CD8-positive, alpha-beta memory T cell (primary cell): Measurements from ENCODE around the gene NOVA2. TPM values are rescaled to one million over a fixed set of nuclear protein-coding genes. Genes with fewer than 3 reads are reported as not detected.
A peak's percentile ranks its signal among the peaks of the same experiment; 100 is the strongest.

Source experiments
- CTCF ChIA-PET: fragments of 350-600 bp; sonication (Branson Sonifier 250); formaldehyde crosslinking; loops from one replicate; lab custom pipeline; 2021; ENCODE audit warnings: antibody characterized with exemption; lab: Charles Lee
- POLR2A ChIA-PET: fragments of 350-600 bp; sonication (Branson Sonifier 250); formaldehyde crosslinking; loops from one replicate; lab custom pipeline; 2021; ENCODE audit warnings: antibody characterized with exemption; lab: Charles Lee
- DNase-seq, 5 donors: peaks; one replicate each; pipeline versions ENCODE4 v3.0.0 to v3.0.0-alpha.2; 2020 to 2022; ENCODE audit warnings: mixed read lengths in 1 of 5
- H3K27ac ChIP-seq: one replicate; pipeline ENCODE4 v1.7.0; 2013; ENCODE audit warnings: low read depth, mild to moderate bottlenecking, low read length, moderate library complexity
- H3K27me3 ChIP-seq: 2 replicates; pipeline ENCODE4 v1.7.0; 2013; ENCODE audit warnings: low read length, mild to moderate bottlenecking; ENCODE audit not compliant: insufficient read depth, poor library complexity, severe bottlenecking
- H3K36me3 ChIP-seq: 2 replicates; pipeline ENCODE4 v1.7.0; 2013; ENCODE audit warnings: mild to moderate bottlenecking, low read length, moderate library complexity; ENCODE audit not compliant: insufficient read depth
- H3K4me1 ChIP-seq: 2 replicates; pipeline ENCODE4 v1.7.0; 2013; ENCODE audit warnings: mild to moderate bottlenecking, low read length, moderate library complexity; ENCODE audit not compliant: insufficient read depth
- H3K4me3 ChIP-seq: 2 replicates; pipeline ENCODE4 v1.7.0; 2013; ENCODE audit warnings: mild to moderate bottlenecking, low read length
- H3K9me3 ChIP-seq: 2 replicates; pipeline ENCODE4 v1.7.0; 2013; ENCODE audit warnings: mild to moderate bottlenecking, low read length
- H3K27ac Mint-ChIP-seq, 8 donors: one replicate each; pipeline ENCODE4 v1.8.0; 2020 to 2021; ENCODE audit warnings: mixed read lengths in 8 of 8, mild to moderate bottlenecking in 6 of 8, inconsistent platforms in 3 of 8, moderate library complexity in 3 of 8
- H3K27me3 Mint-ChIP-seq, 2 donors: one replicate each; pipeline ENCODE4 v1.8.0; 2020 to 2021; ENCODE audit warnings: mixed read lengths in 2 of 2, mild to moderate bottlenecking in 1 of 2, moderate library complexity in 1 of 2
- H3K36me3 Mint-ChIP-seq, 3 donors: one replicate each; pipeline ENCODE4 v1.8.0; 2020 to 2021; ENCODE audit warnings: mixed read lengths in 3 of 3, inconsistent platforms in 1 of 3, mild to moderate bottlenecking in 1 of 3
- H3K4me1 Mint-ChIP-seq, 3 donors: one replicate each; pipeline ENCODE4 v1.8.0; 2020 to 2021; ENCODE audit warnings: mixed read lengths in 3 of 3, inconsistent platforms in 1 of 3, mild to moderate bottlenecking in 1 of 3
- H3K4me3 Mint-ChIP-seq, 7 donors: one replicate each; pipeline ENCODE4 v1.8.0; 2020 to 2021; ENCODE audit warnings: mixed read lengths in 7 of 7, mild to moderate bottlenecking in 6 of 7, moderate library complexity in 4 of 7, inconsistent platforms in 2 of 7
- H3K9me3 Mint-ChIP-seq, 5 donors: one replicate each; pipeline ENCODE4 v1.8.0; 2020 to 2022; ENCODE audit warnings: mixed read lengths in 5 of 5, mild to moderate bottlenecking in 3 of 5, moderate library complexity in 2 of 5, inconsistent platforms in 1 of 5
- polyA plus RNA-seq: library from polyadenylated mRNA; unstranded; fragments of 300-500 nt; fragmentation: Illumina TruSeq; gene quantifications from one replicate; pipeline ENCODE4 v1.2.3, GENCODE V29; 2021
- total RNA-seq, 2 experiments: library from RNA; stranded (reverse); gene quantifications; one replicate each; pipeline ENCODE4 v1.2.3, GENCODE V29; 2021

NOVA2 gene
- total and polyA plus RNA-seq, 3 experiments from 2014 or later, result not detected

DNA sequence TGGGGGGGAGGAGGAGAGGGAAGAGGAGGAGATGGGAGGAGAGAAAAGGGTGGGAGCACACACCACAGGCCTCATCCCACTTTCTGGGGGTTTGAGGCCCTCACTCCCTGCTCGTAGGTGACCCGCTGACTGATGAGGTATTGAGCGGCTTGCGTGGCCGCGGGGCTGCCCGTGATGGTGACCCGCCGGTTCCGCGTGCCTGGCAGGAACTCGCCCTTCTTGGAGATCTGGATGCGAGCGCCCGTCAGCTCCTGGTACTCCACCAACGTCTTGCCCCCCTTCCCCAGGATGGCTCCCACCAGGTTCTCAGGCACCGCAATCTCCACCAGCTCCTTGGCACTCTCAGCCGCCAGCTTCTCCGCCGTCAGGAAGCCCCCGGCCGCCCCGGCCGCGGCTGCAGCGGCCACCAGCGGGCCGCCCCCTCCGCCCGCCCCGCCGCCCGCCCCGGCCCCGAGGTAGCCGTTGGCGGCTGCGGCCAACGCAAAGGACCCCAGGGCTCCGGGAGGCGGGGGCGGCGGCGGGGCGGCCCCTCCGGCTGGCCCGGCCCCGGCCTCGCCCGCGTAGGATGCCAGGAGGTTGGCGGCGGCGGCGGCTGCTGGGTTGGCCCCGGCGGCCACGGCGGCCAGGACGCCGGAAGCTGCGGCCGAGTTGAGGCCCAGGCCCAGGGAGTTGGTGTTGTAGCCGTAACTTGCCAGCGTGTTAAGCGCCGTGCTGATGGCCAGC, 33.7 kb downstream of the NOVA2 start:
- H3K36me3 Mint-ChIP-seq, result peaks cover 0 to 7% (median 0%) of the 10 kb centered on the region in 3 donors
- no peak overlapping the region for H3K27ac ChIP-seq
- CTCF ChIA-PET, result no interaction called here
- H3K4me1 Mint-ChIP-seq, result no peaks in the 10 kb centered on the region
- H3K4me3 ChIP-seq, result no peak overlapping the region
- H3K9me3 Mint-ChIP-seq, result peaks cover 0 to 2% (median 0%) of the 10 kb centered on the region in 5 donors
- H3K36me3 ChIP-seq, result no peaks in the 10 kb centered on the region
- H3K4me3 Mint-ChIP-seq, result no peak overlapping the region
- H3K9me3 ChIP-seq, result no peaks in the 10 kb centered on the region
- no peaks in the 10 kb centered on the region for H3K4me1 ChIP-seq
- peaks cover 38 to 64% of the 10 kb centered on the region in 2 donors for H3K27me3 Mint-ChIP-seq
- H3K27ac Mint-ChIP-seq, result no peak overlapping the region
- H3K27me3 ChIP-seq, result peaks cover 9% of the 10 kb centered on the region
- POLR2A ChIA-PET, result no interaction called here
- no peak for DNase-seq

DNA sequence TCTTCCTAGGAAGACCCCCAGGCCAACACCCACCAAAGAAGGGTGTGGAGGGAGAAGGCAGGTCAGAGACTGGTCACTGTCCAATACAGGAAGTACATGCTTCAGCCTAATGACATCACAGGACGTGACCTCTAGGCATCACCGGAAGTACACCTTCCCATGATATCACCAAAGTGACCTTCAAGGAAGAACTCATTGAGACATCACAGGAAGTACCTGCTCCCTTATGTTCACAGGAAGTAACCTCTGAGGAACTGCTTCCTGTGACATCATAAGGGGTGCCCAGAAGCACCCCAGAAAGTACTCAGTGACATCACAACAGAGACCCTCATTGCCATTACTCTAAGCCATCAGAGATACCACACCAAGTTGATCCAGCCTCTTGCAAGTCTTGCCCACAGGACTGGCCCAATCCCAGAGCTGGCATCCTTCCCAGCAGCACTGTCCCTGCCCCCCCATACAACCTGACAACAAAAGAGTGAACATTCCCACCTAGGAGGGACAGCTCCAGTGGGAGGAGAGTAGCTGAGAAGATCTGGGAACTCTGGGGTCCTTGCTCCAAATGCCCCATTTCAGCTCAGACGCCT, 34.8 kb downstream of the NOVA2 start:
- Mint-ChIP-seq H3K4me1 (no peaks in the 10 kb centered on the region), H3K36me3 (peaks cover 0 to 7% (median 0%) of the 10 kb centered on the region in 3 donors), H3K4me3 (peak overlapping the region in 1 of 7 donors; percentile 79), H3K9me3 (peaks cover 0 to 2% (median 0%) of the 10 kb centered on the region in 5 donors), H3K27ac (no peak overlapping the region), H3K27me3 (peaks cover 38 to 70% of the 10 kb centered on the region in 2 donors)
- ChIA-PET CTCF (no interaction called here), POLR2A (no interaction called here)
- Histone ChIP-seq H3K27ac (no peak overlapping the region), H3K4me3 (no peak overlapping the region), H3K27me3 (peaks cover 13% of the 10 kb centered on the region), H3K36me3 (no peaks in the 10 kb centered on the region), H3K9me3 (no peaks in the 10 kb centered on the region), H3K4me1 (no peaks in the 10 kb centered on the region)
- no peak for DNase-seq

DNA sequence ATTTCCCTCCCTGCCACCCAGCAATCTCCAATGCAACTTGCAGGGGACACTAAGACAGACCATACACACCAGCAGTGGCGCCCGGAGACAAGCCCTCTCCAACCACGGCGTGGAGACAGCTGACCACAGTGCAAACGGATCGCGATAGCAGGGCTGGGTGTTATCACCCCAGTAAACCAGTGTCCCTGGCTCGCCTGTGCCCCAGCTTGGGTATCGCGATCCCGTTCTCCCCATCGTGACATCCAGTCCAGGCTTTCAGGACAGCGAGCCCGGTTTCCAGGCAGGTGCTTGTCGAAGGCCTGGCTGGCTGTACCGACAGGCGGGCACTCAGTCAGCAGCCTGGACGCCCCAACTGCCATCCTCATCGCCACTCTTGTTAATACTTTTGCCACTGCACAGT, 38.4 kb downstream of the NOVA2 start:
- H3K27me3 ChIP-seq, result peaks cover 13% of the 10 kb centered on the region
- no peaks in the 10 kb centered on the region for H3K9me3 ChIP-seq
- no peaks in the 10 kb centered on the region for H3K4me1 ChIP-seq
- Mint-ChIP-seq H3K4me3 (no peak overlapping the region), H3K27ac (no peak overlapping the region), H3K27me3 (peaks cover 32 to 74% of the 10 kb centered on the region in 2 donors), H3K9me3 (peaks cover 0 to 2% (median 0%) of the 10 kb centered on the region in 5 donors), H3K4me1 (no peaks in the 10 kb centered on the region), H3K36me3 (peaks cover 0 to 4% (median 0%) of the 10 kb centered on the region in 3 donors)
- POLR2A ChIA-PET, result no interaction called here
- DNase-seq, result no peak
- CTCF ChIA-PET, result no interaction called here
- no peaks in the 10 kb centered on the region for H3K36me3 ChIP-seq
- H3K4me3 ChIP-seq, result no peak overlapping the region
- H3K27ac ChIP-seq, result no peak overlapping the region

DNA sequence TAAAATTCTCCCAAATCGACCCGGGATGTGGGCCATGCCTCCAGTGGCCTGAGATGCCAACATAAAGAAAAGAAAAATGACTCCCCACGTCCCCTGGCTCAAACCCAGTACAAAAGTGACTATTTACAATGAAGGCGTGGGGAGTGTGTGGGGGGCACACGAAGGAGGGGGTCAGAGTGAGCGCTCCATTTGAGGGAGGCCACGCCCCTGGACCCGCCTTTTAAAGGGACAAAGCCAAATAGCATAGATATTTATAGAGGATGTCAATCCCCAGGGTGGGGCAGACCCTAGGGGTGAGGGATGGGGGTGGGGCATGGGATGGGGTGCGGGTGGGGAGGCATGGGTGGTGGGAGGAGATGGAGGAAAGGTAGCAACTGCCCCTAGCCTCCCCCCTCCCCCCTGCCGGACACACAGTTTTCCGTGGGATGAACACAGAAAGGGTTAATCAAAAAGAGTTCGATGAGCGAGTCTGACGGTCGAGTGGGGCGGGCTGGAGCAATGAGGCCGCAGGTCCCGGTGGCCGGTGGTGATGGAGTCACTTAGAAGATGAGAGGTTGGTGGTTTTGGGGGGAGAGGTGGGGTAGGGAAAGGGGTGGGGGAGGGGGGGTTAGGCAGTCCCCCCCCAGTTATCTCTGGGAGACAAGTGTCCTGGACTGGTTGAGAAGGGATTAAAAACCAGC, 39.0 kb downstream of the NOVA2 start:
- POLR2A ChIA-PET, result no interaction called here
- Histone ChIP-seq H3K36me3 (no peaks in the 10 kb centered on the region), H3K4me3 (no peak overlapping the region), H3K9me3 (no peaks in the 10 kb centered on the region), H3K4me1 (no peaks in the 10 kb centered on the region), H3K27me3 (peaks cover 13% of the 10 kb centered on the region), H3K27ac (no peak overlapping the region)
- DNase-seq, result no peak
- Mint-ChIP-seq H3K4me3 (no peak overlapping the region), H3K27me3 (peaks cover 30 to 72% of the 10 kb centered on the region in 2 donors), H3K9me3 (peaks cover 0 to 2% (median 0%) of the 10 kb centered on the region in 5 donors), H3K4me1 (no peaks in the 10 kb centered on the region), H3K36me3 (peaks cover 0 to 4% (median 0%) of the 10 kb centered on the region in 3 donors), H3K27ac (no peak overlapping the region)
- CTCF ChIA-PET, result no interaction called here

DNA sequence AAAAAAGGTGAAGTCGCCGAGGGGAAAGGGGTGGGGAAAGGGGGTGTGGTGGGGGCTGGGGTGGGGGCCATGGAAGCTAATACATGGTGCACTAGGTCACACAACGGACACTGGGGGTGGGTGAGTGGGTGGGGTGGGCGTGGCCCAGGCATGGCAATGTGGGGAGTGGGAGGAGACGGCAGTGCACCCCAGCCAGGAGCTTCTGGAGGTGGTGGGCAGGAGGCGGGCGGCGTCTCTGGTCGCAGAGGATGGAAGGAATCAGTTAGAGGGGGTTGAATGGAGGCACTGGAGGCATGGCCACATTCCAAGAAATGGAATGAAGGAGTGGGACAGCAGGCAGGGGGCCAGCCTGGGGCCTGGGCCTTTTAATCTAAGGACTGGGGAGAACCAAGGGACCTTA, 39.9 kb downstream of the NOVA2 start:
- peaks cover 0 to 1% (median 0%) of the 10 kb centered on the region in 3 donors for H3K36me3 Mint-ChIP-seq
- Histone ChIP-seq H3K4me3 (no peak overlapping the region), H3K36me3 (no peaks in the 10 kb centered on the region), H3K27ac (no peak overlapping the region), H3K27me3 (peaks cover 13% of the 10 kb centered on the region), H3K9me3 (no peaks in the 10 kb centered on the region), H3K4me1 (no peaks in the 10 kb centered on the region)
- H3K4me3 Mint-ChIP-seq, result no peak overlapping the region
- DNase-seq, result no peak
- CTCF ChIA-PET, result no interaction called here
- H3K9me3 Mint-ChIP-seq, result peaks cover 0 to 2% (median 0%) of the 10 kb centered on the region in 5 donors
- H3K27me3 Mint-ChIP-seq, result peaks cover 25 to 63% of the 10 kb centered on the region in 2 donors
- no peak overlapping the region for H3K27ac Mint-ChIP-seq
- no peaks in the 10 kb centered on the region for H3K4me1 Mint-ChIP-seq
- POLR2A ChIA-PET, result no interaction called here

DNA sequence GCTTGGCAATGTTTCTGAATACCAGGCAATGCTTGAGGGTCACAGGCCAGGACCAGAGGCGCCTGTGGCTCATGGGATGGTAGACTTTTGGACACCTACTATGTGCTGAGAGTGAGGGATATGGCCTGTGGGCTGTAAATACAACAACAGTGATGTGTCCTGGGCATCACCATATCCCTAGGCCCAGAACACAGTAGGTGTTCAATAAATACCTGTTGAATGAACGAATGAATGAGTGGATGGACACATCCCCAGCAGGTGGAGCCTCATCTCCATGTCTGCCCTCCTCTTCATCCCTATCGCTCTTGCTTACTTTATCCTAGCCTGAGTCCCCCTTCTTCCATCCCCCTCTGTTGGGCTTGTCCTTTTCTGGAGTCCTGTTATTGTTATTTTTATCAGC, 42.6 kb downstream of the NOVA2 start:
- peak overlapping the region in 1 of 7 donors; percentile 10 for H3K4me3 Mint-ChIP-seq
- no peak for DNase-seq
- H3K4me1 Mint-ChIP-seq, result peaks cover 5 to 11% (median 10%) of the 10 kb centered on the region in 3 donors
- Histone ChIP-seq H3K27me3 (peaks cover 9% of the 10 kb centered on the region), H3K27ac (no peak overlapping the region), H3K4me3 (no peak overlapping the region), H3K4me1 (peaks cover 9% of the 10 kb centered on the region), H3K36me3 (no peaks in the 10 kb centered on the region), H3K9me3 (no peaks in the 10 kb centered on the region)
- no peaks in the 10 kb centered on the region for H3K9me3 Mint-ChIP-seq
- peak overlapping the region in 1 of 8 donors; percentile 49 for H3K27ac Mint-ChIP-seq
- no peaks in the 10 kb centered on the region for H3K36me3 Mint-ChIP-seq
- peaks cover 12 to 39% of the 10 kb centered on the region in 2 donors for H3K27me3 Mint-ChIP-seq
- POLR2A ChIA-PET, result no interaction called here
- CTCF ChIA-PET, result interaction anchor here (1.3 kb wide), 1 partner anchor 48 kb away, joined by 3 read pairs; no protein-coding TSS in a partner anchor

DNA sequence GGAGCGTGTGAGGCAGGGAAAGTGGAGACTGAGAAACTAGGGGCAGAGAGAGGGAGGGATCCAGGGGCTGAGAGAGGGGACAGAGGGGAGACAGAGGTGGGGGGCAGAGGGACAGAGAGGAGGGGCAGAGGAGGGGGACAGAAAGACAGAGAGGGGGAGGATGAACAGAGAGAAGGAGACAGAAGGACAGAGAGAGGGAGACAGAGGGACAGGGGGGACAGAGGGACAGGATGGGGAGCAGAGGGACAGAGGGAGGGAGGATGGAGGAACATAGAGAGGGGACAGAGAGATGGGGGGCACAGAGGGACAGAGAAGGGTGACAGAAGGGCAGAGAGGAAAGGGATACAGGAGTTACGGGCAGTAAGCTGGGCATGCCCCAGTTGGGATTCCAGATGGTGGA, 44.4 kb downstream of the NOVA2 start:
- ChIA-PET CTCF (no interaction called here), POLR2A (no interaction called here)
- no peaks in the 10 kb centered on the region for H3K36me3 ChIP-seq
- peaks cover 9% of the 10 kb centered on the region for H3K4me1 ChIP-seq
- H3K9me3 ChIP-seq, result no peaks in the 10 kb centered on the region
- Mint-ChIP-seq H3K4me3 (no peak overlapping the region), H3K9me3 (no peaks in the 10 kb centered on the region), H3K36me3 (no peaks in the 10 kb centered on the region), H3K27ac (no peak overlapping the region), H3K27me3 (peaks cover 7 to 21% of the 10 kb centered on the region in 2 donors), H3K4me1 (peaks cover 5 to 11% (median 10%) of the 10 kb centered on the region in 3 donors)
- peaks cover under 1% of the 10 kb centered on the region for H3K27me3 ChIP-seq
- DNase-seq, result no peak
- no peak overlapping the region for H3K4me3 ChIP-seq
- H3K27ac ChIP-seq, result no peak overlapping the region
